Renal pelvis (tissue), 4 donors: ENCODE data around the gene NCKAP5. TPM values are rescaled to one million over a fixed set of nuclear protein-coding genes. Genes with fewer than 3 reads are reported as not detected.

Source experiments
- DNase-seq: peaks from one replicate; pipeline ENCODE4 v3.0.0-alpha.2; 2013
- polyA plus RNA-seq, 3 donors: library from polyadenylated mRNA; unstranded; fragments of 120-200 nt; gene quantifications; one replicate each; pipeline ENCODE4 v1.2.1, GENCODE V29; 2013; ENCODE audit not compliant: insufficient read length in 3 of 3

The NCKAP5 gene
- polyA plus RNA-seq, 3 donors = 6.2 to 6.5 (median 6.3) TPM

- DNase-seq = no peak
Measured at GRCh38 chr2:133086176-133086575, 482.1 kb downstream of the NCKAP5 start.

- DNase-seq = no peak
Measured at GRCh38 chr2:133085646-133086045, 482.6 kb downstream of the NCKAP5 start.

GRCh38 chr2:133082034-133082433 is 486.2 kb downstream of the NCKAP5 start:
- DNase-seq = no peak

GRCh38 chr2:133080822-133081221 is 487.4 kb downstream of the NCKAP5 start:
- no peak for DNase-seq

GRCh38 chr2:133078667-133079411 is 489.4 kb downstream of the NCKAP5 start:
- DNase-seq = no peak

- DNase-seq = peak; percentile 20
Measured at GRCh38 chr2:133077269-133077822, 490.9 kb downstream of the NCKAP5 start.

GRCh38 chr2:133072837-133073694 is 495.2 kb downstream of the NCKAP5 start:
- no peak for DNase-seq

- DNase-seq = peak; percentile 74
Measured at GRCh38 chr2:133063775-133064174, 504.5 kb downstream of the NCKAP5 start.

- no peak for DNase-seq
Measured at GRCh38 chr2:133062931-133063665, 505.2 kb downstream of the NCKAP5 start.

GRCh38 chr2:133061874-133062593 is 506.2 kb downstream of the NCKAP5 start:
- no peak for DNase-seq

- no peak for DNase-seq
Measured at GRCh38 chr2:133054297-133054696, 514.0 kb downstream of the NCKAP5 start.

- peak; percentile 4 for DNase-seq
Measured at GRCh38 chr2:133053541-133053940, 514.7 kb downstream of the NCKAP5 start.

GRCh38 chr2:133045787-133046186 is 522.5 kb downstream of the NCKAP5 start:
- no peak for DNase-seq

GRCh38 chr2:133044556-133044955 is 523.7 kb downstream of the NCKAP5 start:
- DNase-seq = no peak

GRCh38 chr2:133040170-133040569 is 528.1 kb downstream of the NCKAP5 start:
- DNase-seq = no peak

- no peak for DNase-seq
Measured at GRCh38 chr2:133039531-133039930, 528.7 kb downstream of the NCKAP5 start.

- peak; percentile 22 for DNase-seq
Measured at GRCh38 chr2:133026536-133027177, 541.6 kb downstream of the NCKAP5 start.

- no peak for DNase-seq
Measured at GRCh38 chr2:133025004-133025403, 543.3 kb downstream of the NCKAP5 start.

- no peak for DNase-seq
Measured at GRCh38 chr2:133012847-133013734, 555.2 kb downstream of the NCKAP5 start.

GRCh38 chr2:133004623-133005022 is 563.6 kb downstream of the NCKAP5 start:
- DNase-seq = no peak
